Esophagus (tissue), 2 donors: Measurements from ENCODE around the gene PACRG. TPM values are rescaled to one million over a fixed set of nuclear protein-coding genes. Genes with fewer than 3 reads are reported as not detected.

ENCODE experiments used
- H3K27ac ChIP-seq, 2 donors: one replicate each; pipeline ENCODE4 v1.5.1; 2013; ENCODE audit warnings: low read depth in 2 of 2, mild to moderate bottlenecking in 2 of 2, inconsistent platforms in 1 of 2, low read length in 1 of 2, moderate library complexity in 1 of 2
- H3K27me3 ChIP-seq, 2 donors: one replicate each; pipeline ENCODE4 v1.6.1; 2013; ENCODE audit warnings: low read length in 2 of 2, control low read depth in 1 of 2, mild to moderate bottlenecking in 1 of 2; ENCODE audit not compliant: insufficient read depth in 2 of 2, control insufficient read depth in 1 of 2
- H3K36me3 ChIP-seq, 2 donors: one replicate each; pipeline ENCODE4 v1.6.1; 2013; ENCODE audit warnings: low read length in 1 of 2; ENCODE audit not compliant: control insufficient read depth in 2 of 2, insufficient read depth in 2 of 2
- H3K4me1 ChIP-seq, 2 donors: one replicate each; pipeline ENCODE4 v1.6.1; 2013; ENCODE audit warnings: low read length in 1 of 2; ENCODE audit not compliant: control insufficient read depth in 2 of 2, insufficient read depth in 2 of 2
- H3K4me3 ChIP-seq, 2 donors: one replicate each; pipeline ENCODE4 v1.5.1; 2013; ENCODE audit warnings: low read length in 2 of 2, mild to moderate bottlenecking in 2 of 2, low read depth in 1 of 2, moderate library complexity in 1 of 2
- H3K9me3 ChIP-seq, 2 donors: one replicate each; pipeline ENCODE4 v1.6.1; 2013; ENCODE audit warnings: mild to moderate bottlenecking in 2 of 2, low read depth in 1 of 2, low read length in 1 of 2, moderate library complexity in 1 of 2; ENCODE audit not compliant: control insufficient read depth in 2 of 2, insufficient read depth in 1 of 2
- WGBS, 2 donors: extraction: QIAGEN DNeasy Blood & Tissue Kit; methylation state at CpG; one replicate each; pipeline ENCODE4 v1.1.7; 2013; 5-methylcytosine and 5-hydroxymethylcytosine counted together
- polyA plus RNA-seq, 2 donors: library from polyadenylated mRNA; stranded (reverse); fragments of 200-250 nt; gene quantifications; one replicate each; pipeline ENCODE4 v1.2.3, GENCODE V29; 2013
- donor health status: healthy with polysubstance abuse.
- donor health status: Bipolar disorder and iron deficiency.

The PACRG gene
- polyA plus RNA-seq, 2 donors: 0.39 to 0.44 TPM

GRCh38 chr6:163195721-163196691 is 468.2 kb downstream of the PACRG start:
- WGBS, 2 donors: 93 to 94% methylated on average over 26 to 31 of the region's 31 CpGs
- H3K36me3 ChIP-seq: no peaks in the 10 kb centered on the region
- no peak overlapping the region for H3K4me3 ChIP-seq
- no peaks in the 10 kb centered on the region for H3K4me1 ChIP-seq
- no peak overlapping the region for H3K27ac ChIP-seq
- no peaks in the 10 kb centered on the region for H3K27me3 ChIP-seq
- peaks cover 0 to 2% of the 10 kb centered on the region in 2 donors for H3K9me3 ChIP-seq

DNA sequence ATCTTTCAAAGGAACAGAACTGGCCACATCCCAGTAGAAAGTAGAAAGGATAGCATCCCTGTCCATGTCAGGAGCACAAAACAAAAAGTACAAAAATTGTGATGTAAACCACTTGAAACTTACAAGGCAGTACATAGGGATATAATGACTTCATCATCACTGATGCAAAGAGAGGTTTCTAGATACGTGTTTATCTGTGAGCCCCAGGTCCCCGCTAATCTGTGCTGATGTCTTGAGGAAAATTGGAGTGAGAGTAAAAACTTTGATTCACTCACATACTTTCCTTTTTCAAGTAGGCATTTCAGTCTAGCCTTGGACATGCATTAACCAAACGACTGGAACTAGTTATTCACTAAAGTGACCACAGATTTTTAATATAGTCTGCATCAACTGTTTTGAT is 470.1 kb downstream of the PACRG start:
- WGBS, 2 donors: 86 to 90% methylated on average over 3 of the region's 3 CpGs
- no peak overlapping the region for H3K4me3 ChIP-seq
- peaks cover 0 to 2% of the 10 kb centered on the region in 2 donors for H3K9me3 ChIP-seq
- H3K36me3 ChIP-seq: no peaks in the 10 kb centered on the region
- no peaks in the 10 kb centered on the region for H3K27me3 ChIP-seq
- no peaks in the 10 kb centered on the region for H3K4me1 ChIP-seq
- no peak overlapping the region for H3K27ac ChIP-seq

- H3K4me3 ChIP-seq: no peak overlapping the region
- H3K27me3 ChIP-seq: no peaks in the 10 kb centered on the region
- no peak overlapping the region for H3K27ac ChIP-seq
- H3K36me3 ChIP-seq: no peaks in the 10 kb centered on the region
- 87 to 89% methylated on average over 6 of the region's 6 CpGs for whole genome bisulfite sequencing, 2 donors
- H3K4me1 ChIP-seq: no peaks in the 10 kb centered on the region
- H3K9me3 ChIP-seq: peaks cover 0 to 2% of the 10 kb centered on the region in 2 donors
These were observed 470.6 kb downstream of the PACRG start for GRCh38 chr6:163198396-163198795.

DNA sequence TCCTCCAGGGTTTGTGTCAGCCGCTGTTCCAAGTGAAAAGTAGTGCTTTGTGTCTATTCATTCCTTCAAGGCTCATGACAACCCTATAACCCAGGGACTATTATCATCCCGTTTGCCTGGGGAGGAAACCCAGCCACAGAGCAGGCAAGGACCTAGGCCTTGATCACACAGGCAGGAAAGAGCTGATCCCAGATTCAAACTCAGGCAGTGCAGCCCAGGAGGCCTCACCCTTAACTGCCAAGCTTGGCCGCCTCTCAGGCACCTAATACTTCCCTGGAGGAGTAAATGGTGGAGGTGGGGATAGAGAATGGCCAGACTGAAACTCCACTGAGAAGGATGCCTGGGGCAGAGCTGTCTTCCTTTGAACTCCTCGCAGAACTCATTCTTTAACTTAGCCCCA is 471.6 kb downstream of the PACRG start:
- Histone ChIP-seq H3K9me3 (peaks cover 0 to 2% of the 10 kb centered on the region in 2 donors), H3K27me3 (no peaks in the 10 kb centered on the region), H3K4me3 (no peak overlapping the region), H3K36me3 (no peaks in the 10 kb centered on the region), H3K27ac (no peak overlapping the region), H3K4me1 (no peaks in the 10 kb centered on the region)
- 79 to 85% methylated on average over 4 of the region's 4 CpGs for whole genome bisulfite sequencing, 2 donors

DNA sequence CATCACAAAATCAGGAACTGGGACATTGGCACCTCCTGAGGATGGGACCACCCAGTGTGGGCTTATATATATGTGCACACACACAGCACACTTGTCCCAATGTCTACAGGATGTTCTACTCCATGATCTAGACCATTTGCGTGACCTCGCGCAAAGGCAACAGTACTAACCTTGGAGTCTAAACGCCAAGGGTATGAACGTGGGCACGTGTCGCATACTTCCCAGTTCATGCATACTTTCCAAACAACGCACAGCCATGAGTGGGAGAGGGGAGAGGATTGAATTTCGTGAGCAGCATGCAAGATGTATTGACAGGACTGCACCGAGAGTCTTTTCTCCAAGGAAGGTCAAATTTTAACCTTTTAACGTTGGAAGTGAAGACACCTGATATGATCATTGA is 472.5 kb downstream of the PACRG start:
- 87 to 91% methylated on average over 11 of the region's 11 CpGs for WGBS, 2 donors
- no peaks in the 10 kb centered on the region for H3K36me3 ChIP-seq
- H3K4me1 ChIP-seq: no peaks in the 10 kb centered on the region
- no peaks in the 10 kb centered on the region for H3K27me3 ChIP-seq
- H3K9me3 ChIP-seq: peaks cover 0 to 2% of the 10 kb centered on the region in 2 donors
- H3K27ac ChIP-seq: no peak overlapping the region
- no peak overlapping the region for H3K4me3 ChIP-seq

DNA sequence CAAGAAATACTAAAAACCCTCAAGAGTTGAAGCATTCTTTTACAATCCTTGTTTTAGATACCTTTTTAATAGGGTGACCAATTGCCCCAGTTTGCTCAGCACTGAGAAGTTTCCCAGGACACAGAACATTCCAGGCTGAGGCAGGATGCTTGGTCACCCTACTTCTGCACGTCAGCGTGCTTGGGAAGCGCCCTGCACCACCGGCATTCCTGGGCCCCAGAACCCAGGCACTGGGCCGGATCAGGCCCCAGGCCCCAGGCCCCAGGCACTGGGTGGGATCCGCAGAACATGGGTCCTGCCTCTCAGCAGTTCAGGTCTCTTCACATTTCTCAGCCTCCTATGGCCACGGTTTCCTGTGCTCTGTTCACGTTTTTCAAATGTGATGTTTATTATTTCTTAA is 472.9 kb downstream of the PACRG start:
- Histone ChIP-seq H3K36me3 (no peaks in the 10 kb centered on the region), H3K9me3 (no peaks in the 10 kb centered on the region), H3K27ac (no peak overlapping the region), H3K4me1 (no peaks in the 10 kb centered on the region), H3K27me3 (no peaks in the 10 kb centered on the region), H3K4me3 (no peak overlapping the region)
- 84 to 89% methylated on average over 8 of the region's 8 CpGs for whole genome bisulfite sequencing, 2 donors

- H3K27ac ChIP-seq: no peak overlapping the region
- H3K9me3 ChIP-seq: no peaks in the 10 kb centered on the region
- H3K4me1 ChIP-seq: no peaks in the 10 kb centered on the region
- 78 to 83% methylated on average over 12 of the region's 12 CpGs for WGBS, 2 donors
- no peaks in the 10 kb centered on the region for H3K36me3 ChIP-seq
- no peaks in the 10 kb centered on the region for H3K27me3 ChIP-seq
- no peak overlapping the region for H3K4me3 ChIP-seq
These were observed 474.1 kb downstream of the PACRG start for GRCh38 chr6:163201855-163202254.

GRCh38 chr6:163206196-163206595 is 478.4 kb downstream of the PACRG start:
- no peak overlapping the region for H3K4me3 ChIP-seq
- H3K27me3 ChIP-seq: no peaks in the 10 kb centered on the region
- no peak overlapping the region for H3K27ac ChIP-seq
- no peaks in the 10 kb centered on the region for H3K4me1 ChIP-seq
- no peaks in the 10 kb centered on the region for H3K36me3 ChIP-seq
- 94 to 99% methylated on average over 2 of the region's 2 CpGs for whole genome bisulfite sequencing, 2 donors
- H3K9me3 ChIP-seq: no peaks in the 10 kb centered on the region

GRCh38 chr6:163207431-163208383 is 479.9 kb downstream of the PACRG start:
- WGBS, 2 donors: 87 to 88% methylated on average over 11 of the region's 11 CpGs
- Histone ChIP-seq H3K4me3 (no peak overlapping the region), H3K36me3 (no peaks in the 10 kb centered on the region), H3K9me3 (peaks cover 3 to 5% of the 10 kb centered on the region in 2 donors), H3K4me1 (no peaks in the 10 kb centered on the region), H3K27ac (no peak overlapping the region), H3K27me3 (no peaks in the 10 kb centered on the region)
